OCI-LY7 (cell line): ENCODE data around the gene IFI27L1.

ENCODE experiments used
- EZH2phosphoT487 ChIP-seq: fragments of 200-600 bp; sonication (generic); IDR thresholded peaks from 2 replicates; pipeline ENCODE4 v1.6.1; 2018; ENCODE audit warnings: low read depth, borderline replicate concordance, mild to moderate bottlenecking, mixed run types, antibody characterized with exemption, low read length, moderate library complexity, mixed read lengths
- TF ChIP-seq, protein P1 (sequence below): fragments of 200-600 bp; sonication (generic); conservative IDR thresholded peaks from 2 replicates; pipeline ENCODE4 v1.5.1; 2014; ENCODE audit warnings: mild to moderate bottlenecking, antibody characterized with exemption, low read length, moderate library complexity, mixed read lengths

DNA sequence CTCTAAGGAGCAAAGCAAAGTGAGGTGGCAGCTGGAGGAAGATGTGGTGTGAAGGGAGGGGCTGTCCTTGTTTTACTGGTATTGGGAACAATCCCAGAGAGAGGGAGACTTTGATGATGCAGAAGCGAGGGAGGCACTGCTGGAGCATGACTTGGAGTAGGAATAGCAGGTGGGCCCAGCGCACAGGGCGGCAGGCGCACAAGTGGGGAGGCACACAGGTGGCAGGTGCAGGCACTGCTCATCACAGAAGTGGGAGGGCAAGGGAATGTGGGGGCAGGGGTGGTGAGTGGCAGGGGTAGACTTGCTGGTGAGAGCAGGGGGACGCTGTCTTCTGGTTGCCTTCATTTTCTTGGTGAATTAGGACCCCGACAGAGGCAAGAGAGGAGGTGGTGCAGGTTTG is 17.9 kb downstream of the IFI27L1 start:
- TF ChIP-seq, protein P1, sequence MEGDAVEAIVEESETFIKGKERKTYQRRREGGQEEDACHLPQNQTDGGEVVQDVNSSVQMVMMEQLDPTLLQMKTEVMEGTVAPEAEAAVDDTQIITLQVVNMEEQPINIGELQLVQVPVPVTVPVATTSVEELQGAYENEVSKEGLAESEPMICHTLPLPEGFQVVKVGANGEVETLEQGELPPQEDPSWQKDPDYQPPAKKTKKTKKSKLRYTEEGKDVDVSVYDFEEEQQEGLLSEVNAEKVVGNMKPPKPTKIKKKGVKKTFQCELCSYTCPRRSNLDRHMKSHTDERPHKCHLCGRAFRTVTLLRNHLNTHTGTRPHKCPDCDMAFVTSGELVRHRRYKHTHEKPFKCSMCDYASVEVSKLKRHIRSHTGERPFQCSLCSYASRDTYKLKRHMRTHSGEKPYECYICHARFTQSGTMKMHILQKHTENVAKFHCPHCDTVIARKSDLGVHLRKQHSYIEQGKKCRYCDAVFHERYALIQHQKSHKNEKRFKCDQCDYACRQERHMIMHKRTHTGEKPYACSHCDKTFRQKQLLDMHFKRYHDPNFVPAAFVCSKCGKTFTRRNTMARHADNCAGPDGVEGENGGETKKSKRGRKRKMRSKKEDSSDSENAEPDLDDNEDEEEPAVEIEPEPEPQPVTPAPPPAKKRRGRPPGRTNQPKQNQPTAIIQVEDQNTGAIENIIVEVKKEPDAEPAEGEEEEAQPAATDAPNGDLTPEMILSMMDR = no peak
- no peak for TF ChIP-seq EZH2phosphoT487
